ENCODE measurements around the gene AKIRIN2.

Gene AKIRIN2

GRCh38 chr6:87658516-87658915 is 43.5 kb downstream of the AKIRIN2 start:
- TF ChIP-seq EZH2 (IDR thresholded peaks at IDR 0.05) (no peak), FOXP2 (optimal IDR thresholded peaks at IDR 0.05; ENCODE audit: control extremely low read depth, extremely low read length, insufficient read depth) (no peak)
- H3K9me3 ChIP-seq (ENCODE audit: low read depth, low read length), result no peaks in the 10 kb centered on the region
- no peak for DNase-seq (ENCODE audit: low read depth, low spot score)
- no peak overlapping the region for H3K27ac ChIP-seq
- no peak overlapping the region for H3K4me3 ChIP-seq
- H3K36me3 ChIP-seq (ENCODE audit: insufficient read depth, low read length), result peaks cover 24% of the 10 kb centered on the region
- H3K9ac ChIP-seq (ENCODE audit: insufficient read length), result no peak overlapping the region

DNA sequence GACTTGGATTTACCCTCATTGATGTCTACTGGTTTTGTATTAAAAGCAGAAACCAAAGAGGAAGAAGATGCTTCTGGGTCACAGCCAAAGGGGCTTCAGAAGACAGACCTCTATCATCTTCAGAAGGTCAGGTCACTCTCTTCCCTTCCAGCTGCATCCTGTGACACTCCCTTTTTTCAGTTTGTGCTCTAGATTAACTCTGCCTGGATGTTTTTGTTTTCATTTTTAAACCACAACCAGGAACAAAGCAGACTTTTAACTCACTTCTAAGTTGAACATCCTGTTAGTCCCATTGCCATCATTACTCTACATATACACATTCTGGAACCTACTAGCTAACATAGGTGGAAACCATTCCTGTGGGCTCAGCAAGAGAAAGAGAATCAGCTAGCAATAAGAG is 45.2 kb downstream of the AKIRIN2 start:
- Histone ChIP-seq H3K9me3 (ENCODE audit: low read depth, low read length) (no peaks in the 10 kb centered on the region), H3K4me3 (no peak overlapping the region), H3K27ac (no peak overlapping the region), H3K9ac (ENCODE audit: insufficient read length) (no peak overlapping the region), H3K36me3 (ENCODE audit: insufficient read depth, low read length) (peaks cover 24% of the 10 kb centered on the region)
- TF ChIP-seq POLR2AphosphoS5 (IDR thresholded peaks at IDR 0.05; ENCODE audit: borderline replicate concordance, low read depth, low read length) (no peak), EZH2 (IDR thresholded peaks at IDR 0.05) (no peak), FOXP2 (optimal IDR thresholded peaks at IDR 0.05; ENCODE audit: control extremely low read depth, extremely low read length, insufficient read depth) (no peak)
- no peak for DNase-seq (ENCODE audit: low read depth, low spot score)

- Histone ChIP-seq H3K9me3 (ENCODE audit: low read depth, low read length) (no peaks in the 10 kb centered on the region), H3K36me3 (ENCODE audit: insufficient read depth, low read length) (peaks cover 24% of the 10 kb centered on the region), H3K4me3 (no peak overlapping the region), H3K9ac (ENCODE audit: insufficient read length) (no peak overlapping the region), H3K27ac (no peak overlapping the region)
- no peak for TF ChIP-seq POLR2AphosphoS5 (IDR thresholded peaks at IDR 0.05; ENCODE audit: borderline replicate concordance, low read depth, low read length)
- no peak for TF ChIP-seq EZH2 (IDR thresholded peaks at IDR 0.05)
- TF ChIP-seq FOXP2 (optimal IDR thresholded peaks at IDR 0.05; ENCODE audit: control extremely low read depth, extremely low read length, insufficient read depth), result no peak
- no peak for DNase-seq (ENCODE audit: low read depth, low spot score)
Measured at GRCh38 chr6:87655824-87656223, 46.2 kb downstream of the AKIRIN2 start.

DNA sequence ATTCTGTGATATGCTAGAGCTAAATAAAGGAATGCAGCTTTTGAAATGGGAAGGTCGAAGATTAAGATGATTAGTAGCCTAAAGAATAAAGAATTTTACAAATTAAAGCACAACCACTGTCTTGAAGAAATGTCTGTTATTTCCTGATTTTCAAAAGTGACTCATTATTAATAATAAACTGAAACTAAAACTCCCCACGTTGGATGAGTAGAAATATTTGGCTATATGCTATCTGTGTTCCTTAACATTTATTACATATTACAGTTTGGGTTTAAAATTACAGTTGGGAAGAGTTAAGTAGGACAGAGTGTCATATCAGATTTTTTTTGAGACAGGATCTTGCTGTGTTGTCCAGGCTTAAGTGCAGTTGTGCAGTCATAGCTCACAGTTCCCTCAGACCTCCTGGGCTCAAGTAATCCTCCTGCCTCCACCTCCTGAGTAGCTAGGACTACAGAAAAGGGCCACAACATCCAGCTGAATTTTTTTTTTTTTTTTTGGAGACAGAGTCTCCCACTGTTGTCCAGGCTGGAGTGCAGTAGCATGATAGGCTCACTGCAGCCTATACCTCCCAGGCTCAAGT is 47.1 kb downstream of the AKIRIN2 start:
- no peak overlapping the region for H3K4me3 ChIP-seq
- DNase-seq (ENCODE audit: low read depth, low spot score), result no peak
- peaks cover 20% of the 10 kb centered on the region for H3K36me3 ChIP-seq (ENCODE audit: insufficient read depth, low read length)
- no peak overlapping the region for H3K9ac ChIP-seq (ENCODE audit: insufficient read length)
- no peaks in the 10 kb centered on the region for H3K9me3 ChIP-seq (ENCODE audit: low read depth, low read length)
- TF ChIP-seq EZH2 (IDR thresholded peaks at IDR 0.05) (no peak), FOXP2 (optimal IDR thresholded peaks at IDR 0.05; ENCODE audit: control extremely low read depth, extremely low read length, insufficient read depth) (no peak), POLR2AphosphoS5 (IDR thresholded peaks at IDR 0.05; ENCODE audit: borderline replicate concordance, low read depth, low read length) (no peak)
- no peak overlapping the region for H3K27ac ChIP-seq

- DNase-seq (ENCODE audit: low read depth, low spot score), result no peak
- TF ChIP-seq FOXP2 (optimal IDR thresholded peaks at IDR 0.05; ENCODE audit: control extremely low read depth, extremely low read length, insufficient read depth) (no peak), POLR2AphosphoS5 (IDR thresholded peaks at IDR 0.05; ENCODE audit: borderline replicate concordance, low read depth, low read length) (no peak), EZH2 (IDR thresholded peaks at IDR 0.05) (no peak)
- H3K4me3 ChIP-seq, result no peak overlapping the region
- no peaks in the 10 kb centered on the region for H3K9me3 ChIP-seq (ENCODE audit: low read depth, low read length)
- no peak overlapping the region for H3K27ac ChIP-seq
- H3K36me3 ChIP-seq (ENCODE audit: insufficient read depth, low read length), result peaks cover 19% of the 10 kb centered on the region
- H3K9ac ChIP-seq (ENCODE audit: insufficient read length), result no peak overlapping the region
Measured at GRCh38 chr6:87654122-87654521, 47.9 kb downstream of the AKIRIN2 start.

DNA sequence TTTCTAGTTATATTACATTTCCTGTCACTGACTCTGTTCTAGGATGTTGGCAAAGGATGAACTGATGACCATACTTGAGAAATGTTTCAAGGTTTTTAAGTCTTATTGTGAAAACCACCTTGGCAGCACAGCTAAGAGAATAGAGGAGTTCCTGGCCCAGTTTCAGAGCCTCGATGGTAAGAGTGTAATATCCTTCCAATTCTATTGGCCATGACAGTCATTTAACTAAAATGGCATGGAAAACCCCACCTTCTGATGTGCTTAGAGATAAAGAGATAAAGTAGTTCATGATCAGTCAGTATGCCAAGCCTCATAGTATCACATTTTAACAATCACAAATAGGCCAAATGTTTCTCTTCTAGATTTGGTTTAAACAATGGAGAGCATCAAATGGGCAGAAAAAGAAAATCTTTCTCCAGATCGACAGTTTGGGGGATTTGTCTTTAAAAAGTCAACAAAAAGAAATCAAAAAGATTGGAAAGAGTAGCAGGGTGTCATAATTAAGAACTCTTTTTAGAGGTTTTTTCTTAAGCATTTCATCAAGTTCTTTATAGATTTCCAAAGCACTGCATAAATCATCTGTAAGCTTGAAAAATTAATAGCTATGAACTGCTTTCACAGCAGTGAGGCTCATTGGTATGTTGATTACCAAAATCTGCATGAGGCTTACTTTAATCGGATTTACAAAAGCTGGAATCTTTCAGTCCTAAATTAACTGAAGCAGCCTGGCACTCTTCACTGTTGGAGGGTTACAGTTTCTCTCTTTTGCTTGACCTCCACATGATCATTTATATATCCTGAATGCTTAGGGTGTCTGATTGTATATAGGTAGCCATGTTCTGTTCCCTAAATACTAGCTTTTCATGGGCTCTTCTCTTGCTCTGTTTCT is 48.7 kb downstream of the AKIRIN2 start:
- no peak for DNase-seq (ENCODE audit: low read depth, low spot score)

DNA sequence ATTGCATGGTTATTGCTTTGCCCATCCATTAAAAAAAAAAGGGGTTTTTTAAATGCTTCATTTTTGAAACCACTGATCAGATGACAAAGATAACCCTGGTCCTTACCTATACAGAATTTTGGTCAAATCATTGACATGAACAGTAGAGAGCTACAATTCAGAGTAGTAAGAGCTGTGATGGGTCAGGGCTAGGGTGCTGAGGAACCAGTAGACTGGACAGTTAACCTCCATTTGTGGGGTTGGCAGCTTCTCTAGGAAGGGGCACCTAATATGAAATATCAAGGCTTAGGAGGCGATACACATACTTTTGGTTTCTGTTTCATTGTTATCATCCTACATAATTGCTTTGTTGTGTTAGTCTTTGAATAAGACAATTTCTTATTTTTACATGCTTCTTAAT is 57.0 kb downstream of the AKIRIN2 start:
- DNase-seq (ENCODE audit: low read depth, low spot score), result no peak
- no peaks in the 10 kb centered on the region for H3K9me3 ChIP-seq (ENCODE audit: low read depth, low read length)
- no peaks in the 10 kb centered on the region for H3K36me3 ChIP-seq (ENCODE audit: insufficient read depth, low read length)
- H3K9ac ChIP-seq (ENCODE audit: insufficient read length), result no peak overlapping the region
- H3K4me3 ChIP-seq, result no peak overlapping the region
- TF ChIP-seq FOXP2 (optimal IDR thresholded peaks at IDR 0.05; ENCODE audit: control extremely low read depth, extremely low read length, insufficient read depth) (no peak), EZH2 (IDR thresholded peaks at IDR 0.05) (no peak), POLR2AphosphoS5 (IDR thresholded peaks at IDR 0.05; ENCODE audit: borderline replicate concordance, low read depth, low read length) (no peak)
- H3K27ac ChIP-seq, result no peak overlapping the region

More for the DNA sequence above, 48.7 kb downstream of the AKIRIN2 start:
- H3K9me3 ChIP-seq (ENCODE audit: low read depth, low read length), result no peaks in the 10 kb centered on the region
- H3K4me3 ChIP-seq, result no peak overlapping the region
- peaks cover 16% of the 10 kb centered on the region for H3K36me3 ChIP-seq (ENCODE audit: insufficient read depth, low read length)
- H3K27ac ChIP-seq, result no peak overlapping the region
- TF ChIP-seq POLR2AphosphoS5 (IDR thresholded peaks at IDR 0.05; ENCODE audit: borderline replicate concordance, low read depth, low read length) (no peak), EZH2 (IDR thresholded peaks at IDR 0.05) (no peak), FOXP2 (optimal IDR thresholded peaks at IDR 0.05; ENCODE audit: control extremely low read depth, extremely low read length, insufficient read depth) (no peak)
- no peak overlapping the region for H3K9ac ChIP-seq (ENCODE audit: insufficient read length)

DNA sequence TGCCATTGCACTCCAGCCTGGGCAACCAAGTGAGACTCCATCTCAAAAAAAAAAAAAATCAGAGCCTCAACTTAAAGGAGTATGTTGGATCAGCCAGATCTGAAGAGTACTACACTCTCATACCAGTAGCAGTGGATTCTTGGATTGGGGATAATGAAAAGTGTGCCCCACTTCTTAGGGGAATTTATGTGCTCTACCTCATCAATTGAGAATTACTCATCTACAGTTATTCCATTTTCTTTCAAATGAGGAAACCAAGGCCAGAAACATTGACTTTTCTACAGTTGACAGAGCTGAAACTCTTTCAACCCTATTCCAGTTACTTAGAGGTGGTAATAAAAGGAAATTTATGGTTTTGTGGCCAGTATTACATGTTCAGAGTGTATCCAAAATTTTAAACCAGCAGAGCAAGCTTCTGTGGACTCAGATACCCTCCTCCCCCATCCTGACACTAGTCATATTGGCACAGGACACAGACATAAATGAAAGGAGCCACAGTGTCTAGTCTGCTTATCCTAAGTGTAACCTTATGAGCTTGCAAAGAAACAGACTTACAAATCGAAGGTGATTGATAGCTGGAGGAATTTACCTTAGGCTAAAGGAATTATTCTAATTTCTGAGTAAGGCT is 60.9 kb downstream of the AKIRIN2 start:
- no peak for DNase-seq (ENCODE audit: low read depth, low spot score)
- no peak overlapping the region for H3K9ac ChIP-seq (ENCODE audit: insufficient read length)
- H3K4me3 ChIP-seq, result no peak overlapping the region
- no peaks in the 10 kb centered on the region for H3K9me3 ChIP-seq (ENCODE audit: low read depth, low read length)
- no peak overlapping the region for H3K27ac ChIP-seq
- peaks cover 19% of the 10 kb centered on the region for H3K36me3 ChIP-seq (ENCODE audit: insufficient read depth, low read length)
- no peak for TF ChIP-seq FOXP2 (optimal IDR thresholded peaks at IDR 0.05; ENCODE audit: control extremely low read depth, extremely low read length, insufficient read depth)
- TF ChIP-seq POLR2AphosphoS5 (IDR thresholded peaks at IDR 0.05; ENCODE audit: borderline replicate concordance, low read depth, low read length), result no peak
- TF ChIP-seq EZH2 (IDR thresholded peaks at IDR 0.05), result no peak

All from SK-N-MC (cell line).